Endothelial cell (in vitro differentiated cells): ENCODE results near the gene PCDHB10. TPM values are rescaled to one million over a fixed set of nuclear protein-coding genes. Genes with fewer than 3 reads are reported as not detected.
A peak's percentile ranks its signal among the peaks of the same experiment; 100 is the strongest.
"Not testable (repeated sequence)": the region's sequence is repeated elsewhere in the genome, so short reads cannot be mapped to it uniquely, and the experiment has no call there.

Experiments
- DNase-seq: peaks from one replicate; pipeline ENCODE4 v3.0.0; 2021; ENCODE audit warnings: low spot score
- H3K27ac Mint-ChIP-seq: one replicate; pipeline ENCODE4 v1.8.0; 2021; ENCODE audit warnings: mixed read lengths, inconsistent platforms; ENCODE audit not compliant: unreplicated experiment
- H3K27me3 Mint-ChIP-seq: one replicate; pipeline ENCODE4 v1.8.0; 2021; ENCODE audit warnings: mild to moderate bottlenecking, moderate library complexity, mixed read lengths, inconsistent platforms; ENCODE audit not compliant: unreplicated experiment
- H3K36me3 Mint-ChIP-seq: one replicate; pipeline ENCODE4 v1.8.0; 2021; ENCODE audit warnings: mild to moderate bottlenecking, low read depth, mixed read lengths, inconsistent platforms; ENCODE audit not compliant: unreplicated experiment
- H3K4me1 Mint-ChIP-seq: one replicate; pipeline ENCODE4 v1.8.0; 2021; ENCODE audit warnings: mild to moderate bottlenecking, mixed read lengths, inconsistent platforms; ENCODE audit not compliant: unreplicated experiment
- H3K4me3 Mint-ChIP-seq: one replicate; pipeline ENCODE4 v1.8.0; 2021; ENCODE audit warnings: mild to moderate bottlenecking, mixed read lengths, inconsistent platforms; ENCODE audit not compliant: unreplicated experiment
- H3K9me3 Mint-ChIP-seq: one replicate; pipeline ENCODE4 v1.8.0; 2021; ENCODE audit warnings: mixed read lengths, inconsistent platforms; ENCODE audit not compliant: unreplicated experiment
- CTCF ChIP-seq: fragments of 200-600 bp; sonication (generic); IDR thresholded peaks from one replicate; pipeline ENCODE4 v1.5.0; 2021; ENCODE audit warnings: antibody characterized with exemption; ENCODE audit not compliant: unreplicated experiment
- total RNA-seq: library from RNA; stranded (reverse); fragmentation: NEBNext Ultra II Directional; extraction: Animal tissue kit (Norgen Biotek cat#: 25700); gene quantifications from one replicate; pipeline ENCODE4 v1.2.1, GENCODE V29; 2021; ENCODE audit not compliant: unreplicated experiment

PCDHB10 gene
- total RNA-seq, 1 donor from 2014 or later: 10.3 TPM

DNA sequence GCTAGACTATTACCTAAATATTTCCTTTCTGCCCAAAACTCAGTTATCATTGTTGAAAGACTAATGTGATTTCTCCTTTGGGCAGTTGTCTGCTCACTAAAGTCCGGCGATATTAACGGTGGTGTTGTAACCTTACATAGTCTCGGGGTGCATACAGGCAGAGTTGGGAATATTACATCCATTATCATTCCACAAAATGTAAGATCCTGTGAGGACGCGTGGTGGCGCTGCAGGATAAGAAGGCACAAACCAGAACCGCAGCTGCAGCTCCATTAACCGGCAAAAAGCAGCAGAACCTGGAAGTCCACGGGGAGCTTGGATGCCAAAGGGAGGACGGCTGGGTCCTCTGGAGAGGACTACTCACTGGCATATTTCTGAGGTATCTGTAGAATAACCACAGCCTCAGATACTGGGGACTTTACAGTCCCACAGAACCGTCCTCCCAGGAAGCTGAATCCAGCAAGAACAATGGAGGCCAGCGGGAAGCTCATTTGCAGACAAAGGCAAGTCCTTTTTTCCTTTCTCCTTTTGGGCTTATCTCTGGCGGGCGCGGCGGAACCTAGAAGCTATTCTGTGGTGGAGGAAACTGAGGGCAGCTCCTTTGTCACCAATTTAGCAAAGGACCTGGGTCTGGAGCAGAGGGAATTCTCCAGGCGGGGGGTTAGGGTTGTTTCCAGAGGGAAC, 21.6 kb downstream of the PCDHB10 start, which contains the start of gene PCDHB13:
Gene PCDHB13, plus strand, starts transcription at position 264 of the 684 bp plus-strand sequence. Its CDS starts 205 bp downstream, at position 469.
- TF ChIP-seq CTCF: peak; percentile 32
- Mint-ChIP-seq H3K4me3 (peak within 1 kb of the TSS; percentile 67), H3K27ac (peak within 1 kb of the TSS; percentile 7), H3K36me3 (peaks cover 42% of the 10 kb centered on the region), H3K9me3 (peaks cover 21% of the 10 kb centered on the region)
- peak; percentile 64 for DNase-seq
- H3K27me3 Mint-ChIP-seq, H3K4me1 Mint-ChIP-seq: not testable (repeated sequence)

DNA sequence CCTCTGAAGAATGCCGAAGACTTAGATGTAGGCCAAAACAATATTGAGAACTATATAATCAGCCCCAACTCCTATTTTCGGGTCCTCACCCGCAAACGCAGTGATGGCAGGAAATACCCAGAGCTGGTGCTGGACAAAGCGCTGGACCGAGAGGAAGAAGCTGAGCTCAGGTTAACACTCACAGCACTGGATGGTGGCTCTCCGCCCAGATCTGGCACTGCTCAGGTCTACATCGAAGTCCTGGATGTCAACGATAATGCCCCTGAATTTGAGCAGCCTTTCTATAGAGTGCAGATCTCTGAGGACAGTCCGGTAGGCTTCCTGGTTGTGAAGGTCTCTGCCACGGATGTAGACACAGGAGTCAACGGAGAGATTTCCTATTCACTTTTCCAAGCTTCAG, 22.4 kb downstream of the PCDHB10 start:
- DNase-seq, H3K27me3 Mint-ChIP-seq, H3K4me1 Mint-ChIP-seq: not testable (repeated sequence)
- peaks cover 20% of the 10 kb centered on the region for H3K9me3 Mint-ChIP-seq
- H3K36me3 Mint-ChIP-seq: peaks cover 40% of the 10 kb centered on the region
- H3K4me3 Mint-ChIP-seq: peak overlapping the region; percentile 65
- H3K27ac Mint-ChIP-seq: peak overlapping the region; percentile 7

DNA sequence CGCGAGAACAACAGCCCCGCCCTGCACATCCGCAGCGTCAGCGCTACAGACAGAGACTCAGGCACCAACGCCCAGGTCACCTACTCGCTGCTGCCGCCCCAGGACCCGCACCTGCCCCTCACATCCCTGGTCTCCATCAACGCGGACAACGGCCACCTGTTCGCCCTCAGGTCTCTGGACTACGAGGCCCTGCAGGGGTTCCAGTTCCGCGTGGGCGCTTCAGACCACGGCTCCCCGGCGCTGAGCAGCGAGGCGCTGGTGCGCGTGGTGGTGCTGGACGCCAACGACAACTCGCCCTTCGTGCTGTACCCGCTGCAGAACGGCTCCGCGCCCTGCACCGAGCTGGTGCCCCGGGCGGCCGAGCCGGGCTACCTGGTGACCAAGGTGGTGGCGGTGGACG, 23.4 kb downstream of the PCDHB10 start:
- H3K36me3 Mint-ChIP-seq: peaks cover 35% of the 10 kb centered on the region
- H3K27me3 Mint-ChIP-seq, H3K4me1 Mint-ChIP-seq, DNase-seq: not testable (repeated sequence)
- H3K9me3 Mint-ChIP-seq: peaks cover 15% of the 10 kb centered on the region
- H3K27ac Mint-ChIP-seq: peak overlapping the region; percentile 7
- peak overlapping the region; percentile 65 for H3K4me3 Mint-ChIP-seq

GRCh38 chr5:141216035-141216434, 23.9 kb downstream of the PCDHB10 start:
- Mint-ChIP-seq H3K36me3 (peaks cover 32% of the 10 kb centered on the region), H3K9me3 (peaks cover 15% of the 10 kb centered on the region)
- not testable (repeated sequence) for H3K27me3 Mint-ChIP-seq, DNase-seq, H3K4me3 Mint-ChIP-seq, H3K4me1 Mint-ChIP-seq, H3K27ac Mint-ChIP-seq

DNA sequence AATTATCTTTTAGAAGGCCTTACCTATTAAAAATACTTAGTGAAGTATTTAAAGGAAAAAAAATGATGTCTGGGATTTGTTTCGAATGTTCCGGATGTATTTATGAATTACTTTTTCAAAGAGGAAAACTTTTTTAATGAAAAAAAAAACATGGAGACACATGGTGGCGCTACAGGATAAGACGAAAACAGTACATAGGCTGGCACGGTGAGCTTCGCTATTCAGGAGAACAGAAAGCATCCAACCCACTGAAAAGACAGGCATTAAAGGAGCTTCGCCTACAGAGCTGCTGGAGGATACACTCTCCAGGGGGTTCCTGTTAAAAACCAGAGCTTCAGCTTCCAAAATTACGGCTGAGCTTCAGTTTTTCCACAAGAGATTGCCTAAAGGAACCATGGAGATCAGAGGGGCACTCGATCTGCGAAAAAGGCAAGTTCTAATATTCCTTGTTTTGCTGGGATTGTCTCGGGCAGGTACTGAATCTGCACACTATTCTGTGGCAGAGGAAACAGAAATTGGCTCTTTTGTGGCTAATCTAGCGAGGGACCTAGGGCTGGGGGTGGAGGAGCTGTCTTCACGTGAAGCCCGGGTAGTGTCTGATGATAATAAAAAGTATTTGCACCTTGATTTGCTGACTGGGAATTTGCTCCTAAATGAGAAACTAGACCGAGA, 31.1 kb downstream of the PCDHB10 start, which contains the start of gene PCDHB14:
Gene PCDHB14, plus strand, starts transcription at position 232 of the 672 bp plus-strand sequence. Its CDS starts 163 bp downstream, at position 395.
- peak; percentile 18 for DNase-seq
- peak within 1 kb of the TSS; percentile 72 for H3K4me3 Mint-ChIP-seq
- peaks cover 2% of the 10 kb centered on the region for H3K9me3 Mint-ChIP-seq
- no peaks in the 10 kb centered on the region for H3K27me3 Mint-ChIP-seq
- H3K36me3 Mint-ChIP-seq: peaks cover 33% of the 10 kb centered on the region
- peaks cover 10% of the 10 kb centered on the region for H3K4me1 Mint-ChIP-seq
- no peak within 1 kb of the TSS for H3K27ac Mint-ChIP-seq
- peak; percentile 50 for TF ChIP-seq CTCF

- Mint-ChIP-seq H3K36me3 (peaks cover 31% of the 10 kb centered on the region), H3K4me3 (peak overlapping the region; percentile 80)
- H3K4me1 Mint-ChIP-seq, H3K9me3 Mint-ChIP-seq, H3K27ac Mint-ChIP-seq, H3K27me3 Mint-ChIP-seq, DNase-seq: not testable (repeated sequence)
Observed at GRCh38 chr5:141224844-141225243, 32.7 kb downstream of the PCDHB10 start.

DNA sequence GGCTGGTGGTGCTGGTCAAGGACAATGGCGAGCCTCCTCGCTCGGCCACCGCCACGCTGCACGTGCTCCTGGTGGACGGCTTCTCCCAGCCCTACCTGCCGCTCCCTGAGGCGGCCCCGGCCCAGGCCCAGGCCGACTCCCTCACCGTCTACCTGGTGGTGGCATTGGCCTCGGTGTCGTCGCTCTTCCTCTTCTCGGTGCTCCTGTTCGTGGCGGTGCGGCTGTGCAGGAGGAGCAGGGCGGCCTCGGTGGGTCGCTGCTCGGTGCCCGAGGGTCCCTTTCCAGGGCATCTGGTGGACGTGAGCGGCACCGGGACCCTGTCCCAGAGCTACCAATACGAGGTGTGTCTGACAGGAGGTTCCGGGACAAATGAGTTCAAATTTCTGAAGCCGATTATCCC, 33.3 kb downstream of the PCDHB10 start:
- H3K9me3 Mint-ChIP-seq, H3K4me1 Mint-ChIP-seq, DNase-seq, H3K27ac Mint-ChIP-seq, H3K27me3 Mint-ChIP-seq: not testable (repeated sequence)
- peak overlapping the region; percentile 65 for H3K4me3 Mint-ChIP-seq
- peaks cover 31% of the 10 kb centered on the region for H3K36me3 Mint-ChIP-seq
